HCEC 1CT (cell line): ENCODE measurements around the gene ARL5C.

Experiments
- DNase-seq: peaks from one replicate; pipeline ENCODE4 v3.0.0-alpha.2; 2017

Gene ARL5C

GRCh38 chr17:39165841-39166349 lies at the start of gene ARL5C:
TSS of gene ARL5C (minus strand) at chr17:39166161. CDS start at chr17:39165760, 401 bp downstream.
- DNase-seq = no peak

- no peak for DNase-seq
Observed at GRCh38 chr17:39213852-39214251, 47.9 kb upstream of the ARL5C start.

GRCh38 chr17:39212841-39213480 lies 47.0 kb upstream of the ARL5C start:
- no peak for DNase-seq

- DNase-seq = no peak
Observed at GRCh38 chr17:39212195-39212810, 46.3 kb upstream of the ARL5C start.

GRCh38 chr17:39210093-39210434 lies 44.1 kb upstream of the ARL5C start:
- no peak for DNase-seq

- peak; percentile 26 for DNase-seq
Observed at GRCh38 chr17:39209317-39210092, 43.5 kb upstream of the ARL5C start.

- peak; percentile 57 for DNase-seq
Observed at GRCh38 chr17:39208893-39209292, 42.9 kb upstream of the ARL5C start.

- DNase-seq = peak; percentile 45
Observed at GRCh38 chr17:39208136-39208535, 42.2 kb upstream of the ARL5C start.

- no peak for DNase-seq
Observed at GRCh38 chr17:39205112-39205526, 39.2 kb upstream of the ARL5C start.

- no peak for DNase-seq
Observed at GRCh38 chr17:39204245-39204644, 38.3 kb upstream of the ARL5C start.

- no peak for DNase-seq
Observed at GRCh38 chr17:39200957-39201510, 35.1 kb upstream of the ARL5C start.

- DNase-seq = no peak
Observed at GRCh38 chr17:39200070-39200879, 34.3 kb upstream of the ARL5C start, which contains the start of gene RPL19. TSS of gene RPL19 (plus strand) at chr17:39200283. CDS start at chr17:39200345, 62 bp downstream.

GRCh38 chr17:39199820-39200069 lies 33.8 kb upstream of the ARL5C start:
- peak; percentile 95 for DNase-seq

GRCh38 chr17:39198186-39198566 lies 32.2 kb upstream of the ARL5C start:
- no peak for DNase-seq

- peak; percentile 76 for DNase-seq
Observed at GRCh38 chr17:39197380-39198185, 31.6 kb upstream of the ARL5C start, which contains the start of gene CACNB1. TSS of gene CACNB1 (minus strand) at chr17:39197669. CDS start at chr17:39197495, 174 bp downstream.

- DNase-seq = no peak
Observed at GRCh38 chr17:39196808-39197291, 30.9 kb upstream of the ARL5C start.

- no peak for DNase-seq
Observed at GRCh38 chr17:39196241-39196807, 30.4 kb upstream of the ARL5C start.

- DNase-seq = no peak
Observed at GRCh38 chr17:39195568-39196160, 29.7 kb upstream of the ARL5C start.

GRCh38 chr17:39194985-39195524 lies 29.1 kb upstream of the ARL5C start:
- no peak for DNase-seq
